RWPE2 (cell line): ENCODE measurements around the gene STARD5.

Source experiments
- ATAC-seq: fragments of 200-7000 bp; cut with Tn5 transposase; 3 replicates; pipeline ENCODE4 v1.9.1; 2021; ENCODE audit warnings: low read depth
- DNase-seq: peaks from one replicate; pipeline ENCODE4 v3.0.0-alpha.2; 2020; ENCODE audit warnings: low spot score
- H3K27ac ChIP-seq: fragments of 450-650 bp; 2 replicates; pipeline ENCODE4 v1.5.1; 2017; ENCODE audit warnings: mild to moderate bottlenecking; ENCODE audit not compliant: poor library complexity, severe bottlenecking
- H3K27me3 ChIP-seq: fragments of 250-450 bp; sonication (Bioruptor Pico); 2 replicates; pipeline ENCODE4 v1.5.1; 2021; ENCODE audit warnings: mild to moderate bottlenecking, moderate library complexity; ENCODE audit not compliant: insufficient read depth, poor library complexity, severe bottlenecking
- H3K36me3 ChIP-seq: fragments of 250-450 bp; sonication (Bioruptor Pico); 2 replicates; pipeline ENCODE4 v1.5.1; 2020; ENCODE audit warnings: low read depth, mild to moderate bottlenecking, moderate library complexity
- H3K4me1 ChIP-seq: fragments of 250-450 bp; sonication (Bioruptor Pico); 2 replicates; pipeline ENCODE4 v1.5.1; 2021; ENCODE audit warnings: mild to moderate bottlenecking, moderate library complexity; ENCODE audit not compliant: insufficient read depth, poor library complexity, severe bottlenecking
- H3K4me3 ChIP-seq: fragments of 250-450 bp; sonication (Bioruptor Pico); 2 replicates; pipeline ENCODE4 v1.5.1; 2021; ENCODE audit warnings: mild to moderate bottlenecking, moderate library complexity; ENCODE audit not compliant: severe bottlenecking
- H3K9me3 ChIP-seq: fragments of 250-450 bp; sonication (Bioruptor Pico); 2 replicates; pipeline ENCODE4 v1.5.1; 2021; ENCODE audit warnings: mild to moderate bottlenecking, moderate library complexity; ENCODE audit not compliant: severe bottlenecking
- TF ChIP-seq, protein P1 (sequence below): fragments of 450-650 bp; IDR thresholded peaks from one replicate; pipeline ENCODE4 v1.5.1; 2017; ENCODE audit warnings: mild to moderate bottlenecking, moderate library complexity; ENCODE audit not compliant: poor library complexity, severe bottlenecking

Gene STARD5

DNA sequence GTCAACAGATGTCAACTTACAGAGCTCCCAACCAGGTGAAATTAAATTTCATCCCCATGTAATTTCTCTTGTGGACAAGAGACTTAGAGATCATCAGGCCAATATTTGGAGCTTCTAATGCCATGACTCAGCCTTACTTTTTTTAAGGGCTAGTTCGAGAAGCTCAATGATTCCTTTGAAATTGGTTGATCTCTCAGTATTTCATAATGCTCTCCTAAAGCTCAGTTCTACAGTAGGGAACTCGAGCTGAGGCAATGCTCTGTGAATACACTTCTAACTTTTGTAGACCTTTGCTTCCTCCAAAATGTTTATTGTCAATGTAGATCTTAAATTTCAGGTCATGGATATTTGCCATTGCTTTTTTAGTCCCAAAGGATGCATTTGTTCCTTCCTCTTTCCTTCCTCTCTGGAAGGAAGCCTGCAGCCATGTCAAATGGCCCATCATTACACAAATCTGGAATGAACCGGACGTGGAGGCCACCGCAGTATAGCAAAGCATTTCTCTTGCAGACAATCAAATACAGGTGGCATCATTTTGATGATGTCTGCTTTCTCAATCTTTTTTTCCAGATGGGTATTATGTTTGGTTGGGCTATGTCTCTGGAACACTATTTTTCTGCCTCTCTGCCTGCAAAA, 28.3 kb downstream of the STARD5 start:
- Histone ChIP-seq H3K4me3 (no peak overlapping the region), H3K27ac (no peak overlapping the region), H3K9me3 (no peaks in the 10 kb centered on the region), H3K4me1 (peaks cover 21% of the 10 kb centered on the region), H3K36me3 (no peaks in the 10 kb centered on the region), H3K27me3 (no peaks in the 10 kb centered on the region)
- ATAC-seq = no peak
- DNase-seq = no peak
- TF ChIP-seq, protein P1, sequence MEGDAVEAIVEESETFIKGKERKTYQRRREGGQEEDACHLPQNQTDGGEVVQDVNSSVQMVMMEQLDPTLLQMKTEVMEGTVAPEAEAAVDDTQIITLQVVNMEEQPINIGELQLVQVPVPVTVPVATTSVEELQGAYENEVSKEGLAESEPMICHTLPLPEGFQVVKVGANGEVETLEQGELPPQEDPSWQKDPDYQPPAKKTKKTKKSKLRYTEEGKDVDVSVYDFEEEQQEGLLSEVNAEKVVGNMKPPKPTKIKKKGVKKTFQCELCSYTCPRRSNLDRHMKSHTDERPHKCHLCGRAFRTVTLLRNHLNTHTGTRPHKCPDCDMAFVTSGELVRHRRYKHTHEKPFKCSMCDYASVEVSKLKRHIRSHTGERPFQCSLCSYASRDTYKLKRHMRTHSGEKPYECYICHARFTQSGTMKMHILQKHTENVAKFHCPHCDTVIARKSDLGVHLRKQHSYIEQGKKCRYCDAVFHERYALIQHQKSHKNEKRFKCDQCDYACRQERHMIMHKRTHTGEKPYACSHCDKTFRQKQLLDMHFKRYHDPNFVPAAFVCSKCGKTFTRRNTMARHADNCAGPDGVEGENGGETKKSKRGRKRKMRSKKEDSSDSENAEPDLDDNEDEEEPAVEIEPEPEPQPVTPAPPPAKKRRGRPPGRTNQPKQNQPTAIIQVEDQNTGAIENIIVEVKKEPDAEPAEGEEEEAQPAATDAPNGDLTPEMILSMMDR = no peak

DNA sequence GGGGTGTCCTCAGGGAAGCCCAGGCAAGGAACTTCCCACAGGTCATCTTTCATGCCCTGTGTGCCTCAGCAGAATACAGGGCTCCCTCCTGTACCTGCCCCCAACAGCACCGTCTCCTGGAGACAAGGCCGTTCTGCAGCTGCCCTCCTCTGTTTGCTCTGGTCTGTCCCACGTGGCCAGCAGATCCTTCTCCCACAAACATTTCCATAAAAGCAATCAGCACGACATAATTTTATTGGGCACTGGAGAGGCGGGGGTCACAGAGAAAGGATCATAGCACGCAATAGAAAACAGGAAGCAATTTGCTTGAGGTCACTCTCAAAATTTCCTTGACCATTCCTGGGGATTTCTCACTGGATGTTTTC, 29.4 kb downstream of the STARD5 start:
- Histone ChIP-seq H3K36me3 (no peaks in the 10 kb centered on the region), H3K4me1 (peaks cover 21% of the 10 kb centered on the region), H3K27ac (no peak overlapping the region), H3K9me3 (no peaks in the 10 kb centered on the region), H3K4me3 (no peak overlapping the region), H3K27me3 (no peaks in the 10 kb centered on the region)
- TF ChIP-seq, protein P1 = no peak
- DNase-seq = no peak
- no peak for ATAC-seq

DNA sequence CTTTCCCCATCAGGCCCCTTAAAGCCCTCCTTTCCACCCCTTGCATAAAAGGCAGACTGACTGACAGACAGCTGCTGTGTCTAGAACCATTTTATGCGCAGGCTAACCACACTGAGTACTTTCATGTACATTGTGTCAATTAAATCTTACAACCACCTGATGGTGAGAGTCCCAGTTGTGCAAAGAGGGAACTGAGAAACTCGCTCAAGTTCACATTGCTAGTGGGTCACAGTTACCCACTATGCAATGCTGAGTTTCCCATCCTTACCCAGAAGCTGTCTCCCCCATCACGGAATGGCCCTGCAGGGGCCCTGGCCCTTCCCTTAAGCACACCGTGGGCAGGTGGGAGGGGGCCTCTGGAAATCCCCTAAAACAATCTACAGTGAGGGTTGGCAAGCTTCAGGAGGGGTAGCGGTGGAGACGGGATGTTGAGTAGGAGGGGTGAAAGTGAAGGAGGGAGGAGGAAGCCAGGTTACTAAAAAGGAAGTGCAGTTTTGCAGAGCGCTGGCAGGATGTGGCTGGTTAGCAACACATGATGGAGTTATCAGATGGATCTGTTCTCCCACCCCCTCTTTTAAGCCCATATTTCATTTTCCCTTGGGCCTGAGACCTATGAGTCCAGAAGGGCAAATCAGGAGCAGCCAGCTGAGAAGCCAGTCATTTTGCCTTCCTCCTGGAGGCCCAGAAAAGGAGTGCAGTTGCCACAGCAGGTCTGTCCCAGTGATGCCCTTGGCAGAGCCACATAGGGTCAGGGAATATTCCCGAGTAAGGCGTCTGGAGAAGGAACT, 30.0 kb downstream of the STARD5 start:
- no peak for ATAC-seq
- Histone ChIP-seq H3K9me3 (no peaks in the 10 kb centered on the region), H3K4me3 (no peak overlapping the region), H3K36me3 (no peaks in the 10 kb centered on the region), H3K27me3 (no peaks in the 10 kb centered on the region), H3K27ac (no peak overlapping the region), H3K4me1 (peaks cover 21% of the 10 kb centered on the region)
- DNase-seq = no peak
- TF ChIP-seq, protein P1 = no peak

DNA sequence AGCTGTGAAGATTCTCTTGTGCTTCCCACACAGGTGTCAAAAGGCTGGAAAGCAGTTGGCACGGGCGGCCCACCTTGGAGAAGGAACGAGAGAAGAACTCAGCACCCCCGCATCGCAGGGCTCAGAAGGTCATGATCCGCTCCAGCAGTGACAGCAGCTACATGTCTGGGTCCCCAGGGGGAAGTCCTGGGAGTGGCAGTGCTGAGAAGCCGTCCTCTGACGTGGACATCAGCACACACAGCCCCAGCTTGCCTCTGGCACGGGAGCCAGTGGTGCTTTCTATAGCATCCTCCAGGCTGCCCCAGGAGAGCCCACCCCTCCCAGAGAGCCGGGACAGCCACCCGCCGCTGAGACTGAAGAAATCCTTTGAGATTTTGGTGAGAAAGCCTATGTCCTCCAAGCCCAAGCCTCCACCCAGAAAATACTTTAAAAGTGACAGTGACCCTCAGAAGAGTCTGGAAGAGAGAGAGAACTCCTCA, 31.4 kb downstream of the STARD5 start:
- Histone ChIP-seq H3K4me3 (no peak overlapping the region), H3K36me3 (no peaks in the 10 kb centered on the region), H3K4me1 (peaks cover 12% of the 10 kb centered on the region), H3K9me3 (no peaks in the 10 kb centered on the region), H3K27ac (no peak overlapping the region), H3K27me3 (no peaks in the 10 kb centered on the region)
- no peak for DNase-seq
- ATAC-seq = no peak
- TF ChIP-seq, protein P1 = no peak
